ENCODE results near the gene UEVLD. TPM values are rescaled to one million over a fixed set of nuclear protein-coding genes. Genes with fewer than 3 reads are reported as not detected.

UEVLD gene
- polyA plus RNA-seq, 2 of the 4 experiments (the other 2 are of a cell fraction), result 34.7 to 41.2 TPM

DNA sequence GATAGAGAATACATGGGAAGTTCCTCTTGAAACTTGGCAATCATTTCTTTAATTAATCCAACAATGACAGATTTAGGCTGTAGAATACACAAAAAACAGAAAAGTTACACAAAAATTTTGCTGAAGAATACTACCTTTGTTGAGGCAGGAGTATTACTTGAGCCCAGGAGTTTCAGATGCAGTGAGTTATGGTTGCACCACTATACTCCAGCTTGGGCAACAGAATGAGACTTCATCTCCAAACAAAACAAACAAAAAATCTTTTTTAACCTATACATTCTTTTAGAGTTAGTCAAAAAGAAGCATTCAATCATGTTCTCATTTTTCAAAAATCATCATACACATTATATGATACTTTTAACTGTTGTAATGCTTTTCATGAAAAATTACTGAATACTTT, 22.1 kb downstream of the UEVLD start (continued):
- TF ChIP-seq, protein P1, sequence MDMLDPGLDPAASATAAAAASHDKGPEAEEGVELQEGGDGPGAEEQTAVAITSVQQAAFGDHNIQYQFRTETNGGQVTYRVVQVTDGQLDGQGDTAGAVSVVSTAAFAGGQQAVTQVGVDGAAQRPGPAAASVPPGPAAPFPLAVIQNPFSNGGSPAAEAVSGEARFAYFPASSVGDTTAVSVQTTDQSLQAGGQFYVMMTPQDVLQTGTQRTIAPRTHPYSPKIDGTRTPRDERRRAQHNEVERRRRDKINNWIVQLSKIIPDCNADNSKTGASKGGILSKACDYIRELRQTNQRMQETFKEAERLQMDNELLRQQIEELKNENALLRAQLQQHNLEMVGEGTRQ (IDR thresholded peaks at IDR 0.05), result no peak
- TF ChIP-seq TFCP2L1 (CRISPR knock-in tag; IDR thresholded peaks at IDR 0.05) (no peak), ZFP36 (IDR thresholded peaks at IDR 0.05; ENCODE audit: borderline replicate concordance, partially characterized antibody) (no peak)

DNA sequence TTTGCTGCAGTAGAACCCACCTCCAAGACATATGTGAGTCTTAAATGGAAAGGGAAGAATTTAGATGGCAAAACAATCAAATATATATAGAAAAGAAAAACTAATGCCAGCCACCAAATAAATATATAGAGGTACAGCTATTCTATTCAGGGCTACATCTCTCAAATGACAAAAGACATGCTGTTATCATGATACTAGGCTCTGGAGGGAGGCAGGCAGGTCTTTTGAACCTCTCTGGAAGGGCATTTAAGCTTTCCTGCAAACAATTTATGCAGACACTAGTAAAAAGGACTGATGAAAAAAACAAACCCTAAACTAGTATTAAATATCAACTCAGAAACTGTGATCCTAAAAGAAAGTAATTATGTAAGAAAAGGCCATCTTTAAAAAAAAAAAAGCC, 24.4 kb downstream of the UEVLD start:
- H3K4me3 ChIP-seq, result no peak overlapping the region
- no peak overlapping the region for H3K27ac ChIP-seq
- ATAC-seq, result no peak
- DNase-seq (ENCODE audit: low read depth in 1 of 2, low spot score in 1 of 2), result no peak
- ChIA-PET CTCF (interaction anchor here (0.7 to 1.3 kb wide), 4 partner anchors 24 to 449 kb away, joined by 3 to 8 read pairs (median 3); no protein-coding TSS in a partner anchor), POLR2A (interaction anchor here (0.6 to 0.7 kb wide), 2 partner anchors 15 to 244 kb away, joined by 3 read pairs; no protein-coding TSS in a partner anchor)
- H3K4me2 ChIP-seq, result no peak overlapping the region
- no peak for FAIRE-seq
- no peak for TF ChIP-seq JUNB (IDR thresholded peaks at IDR 0.05)
- no peak for TF ChIP-seq ESRRA (IDR thresholded peaks at IDR 0.05; ENCODE audit: borderline replicate concordance, low read length)
- TF ChIP-seq HOXA7 (CRISPR knock-in tag; IDR thresholded peaks at IDR 0.05), result no peak
- no peak for TF ChIP-seq KDM5A (IDR thresholded peaks at IDR 0.05)
- no peak for TF ChIP-seq GATA3 (IDR thresholded peaks at IDR 0.05; ENCODE audit: borderline replicate concordance)
- TF ChIP-seq, protein P2, sequence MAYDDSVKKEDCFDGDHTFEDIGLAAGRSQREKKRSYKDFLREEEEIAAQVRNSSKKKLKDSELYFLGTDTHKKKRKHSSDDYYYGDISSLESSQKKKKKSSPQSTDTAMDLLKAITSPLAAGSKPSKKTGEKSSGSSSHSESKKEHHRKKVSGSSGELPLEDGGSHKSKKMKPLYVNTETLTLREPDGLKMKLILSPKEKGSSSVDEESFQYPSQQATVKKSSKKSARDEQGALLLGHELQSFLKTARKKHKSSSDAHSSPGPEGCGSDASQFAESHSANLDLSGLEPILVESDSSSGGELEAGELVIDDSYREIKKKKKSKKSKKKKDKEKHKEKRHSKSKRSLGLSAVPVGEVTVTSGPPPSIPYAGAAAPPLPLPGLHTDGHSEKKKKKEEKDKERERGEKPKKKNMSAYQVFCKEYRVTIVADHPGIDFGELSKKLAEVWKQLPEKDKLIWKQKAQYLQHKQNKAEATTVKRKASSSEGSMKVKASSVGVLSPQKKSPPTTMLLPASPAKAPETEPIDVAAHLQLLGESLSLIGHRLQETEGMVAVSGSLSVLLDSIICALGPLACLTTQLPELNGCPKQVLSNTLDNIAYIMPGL (CRISPR knock-in tag; IDR thresholded peaks at IDR 0.05; ENCODE audit: borderline replicate concordance), result no peak
- no peak for TF ChIP-seq POLR2A (IDR thresholded peaks at IDR 0.05; ENCODE audit: low read length)
- no peak for TF ChIP-seq CEBPB (IDR thresholded peaks at IDR 0.05)
- H3K9me3 ChIP-seq, result no peaks in the 10 kb centered on the region
- H3K4me1 ChIP-seq, result no peaks in the 10 kb centered on the region

DNA sequence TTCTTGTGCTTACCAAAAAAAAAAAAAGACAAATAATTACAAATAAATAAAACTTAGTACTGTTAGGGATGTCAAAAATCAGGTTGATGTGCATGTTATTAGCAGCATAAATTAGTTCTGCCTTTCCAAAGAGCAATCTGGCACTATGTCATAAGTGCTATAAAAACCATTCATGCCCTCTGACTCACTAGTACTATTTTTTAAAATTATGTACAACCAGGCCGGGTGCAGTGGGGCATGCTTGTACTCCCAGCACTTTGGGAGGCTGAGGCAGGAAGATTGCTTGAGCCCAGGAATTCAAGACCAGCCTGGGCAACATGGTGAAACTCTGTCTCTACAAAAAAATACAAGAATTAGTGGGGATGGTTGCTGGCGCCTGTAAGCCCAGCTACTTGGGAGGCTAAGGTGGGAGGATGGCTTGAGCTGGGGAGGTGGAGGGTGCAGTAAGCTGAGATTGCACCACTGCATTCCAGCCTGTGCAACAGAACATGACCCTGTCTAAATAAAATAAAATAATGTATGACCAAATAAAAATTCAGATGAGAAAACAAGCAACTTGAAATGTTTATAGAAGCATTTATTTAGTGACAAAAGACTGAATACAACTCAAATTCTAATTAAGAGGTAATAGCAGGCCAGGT, 25.3 kb downstream of the UEVLD start:
- POLR2A ChIA-PET, result no interaction called here
- Histone ChIP-seq H3K4me1 (no peaks in the 10 kb centered on the region), H3K9me3 (no peaks in the 10 kb centered on the region), H3K27ac (no peak overlapping the region), H3K4me3 (no peak overlapping the region), H3K4me2 (no peak overlapping the region)
- ATAC-seq (no peak), DNase-seq (ENCODE audit: low read depth in 1 of 2, low spot score in 1 of 2) (no peak), FAIRE-seq (no peak)
- CTCF ChIA-PET, result interaction anchor here (1.3 to 1.4 kb wide), 2 partner anchors 13 to 448 kb away, joined by 3 read pairs; no protein-coding TSS in a partner anchor
- TF ChIP-seq NPAS2 (CRISPR knock-in tag; IDR thresholded peaks at IDR 0.05; ENCODE audit: borderline replicate concordance), result no peak
- TF ChIP-seq JUNB (IDR thresholded peaks at IDR 0.05), result no peak
- TF ChIP-seq RCOR1 (IDR thresholded peaks at IDR 0.05; ENCODE audit: low read depth, low read length), result no peak
- no peak for TF ChIP-seq POLR2AphosphoS2 (conservative IDR thresholded peaks at IDR 0.05; ENCODE audit: low read length)
- TF ChIP-seq ZFP36 (IDR thresholded peaks at IDR 0.05; ENCODE audit: borderline replicate concordance, partially characterized antibody), result no peak
- TF ChIP-seq, protein P3, sequence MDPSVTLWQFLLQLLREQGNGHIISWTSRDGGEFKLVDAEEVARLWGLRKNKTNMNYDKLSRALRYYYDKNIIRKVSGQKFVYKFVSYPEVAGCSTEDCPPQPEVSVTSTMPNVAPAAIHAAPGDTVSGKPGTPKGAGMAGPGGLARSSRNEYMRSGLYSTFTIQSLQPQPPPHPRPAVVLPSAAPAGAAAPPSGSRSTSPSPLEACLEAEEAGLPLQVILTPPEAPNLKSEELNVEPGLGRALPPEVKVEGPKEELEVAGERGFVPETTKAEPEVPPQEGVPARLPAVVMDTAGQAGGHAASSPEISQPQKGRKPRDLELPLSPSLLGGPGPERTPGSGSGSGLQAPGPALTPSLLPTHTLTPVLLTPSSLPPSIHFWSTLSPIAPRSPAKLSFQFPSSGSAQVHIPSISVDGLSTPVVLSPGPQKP (IDR thresholded peaks at IDR 0.05; ENCODE audit: low read depth, low read length), result no peak
- TF ChIP-seq HEYL (CRISPR knock-in tag; IDR thresholded peaks at IDR 0.05), result no peak
- TF ChIP-seq FOXS1 (CRISPR knock-in tag; IDR thresholded peaks at IDR 0.05), result no peak
- TF ChIP-seq HOXA7 (CRISPR knock-in tag; IDR thresholded peaks at IDR 0.05), result no peak
- TF ChIP-seq CBX8 (IDR thresholded peaks at IDR 0.05), result no peak
- no peak for TF ChIP-seq BHLHE40 (IDR thresholded peaks at IDR 0.05; ENCODE audit: low read depth, low read length)
- no peak for TF ChIP-seq ZC3H11A (IDR thresholded peaks at IDR 0.05)
- WGBS (ENCODE audit: missing lambda C conversion rate), result 83% methylated on average over 2 of the region's 2 CpGs

All from A549 (cell line).